GM23248 (cell line): Measurements from ENCODE around the gene PLCB1.

Experiments used
- EZH2 ChIP-seq: fragments of 200-600 bp; sonication (generic); IDR thresholded peaks from 2 replicates; pipeline ENCODE4 v1.6.1; 2018; ENCODE audit warnings: antibody characterized with exemption, mild to moderate bottlenecking; ENCODE audit not compliant: insufficient read depth, poor library complexity, severe bottlenecking
- EZH2phosphoT487 ChIP-seq: fragments of 200-600 bp; sonication (generic); IDR thresholded peaks from 2 replicates; pipeline ENCODE4 v1.6.1; 2018; ENCODE audit warnings: antibody characterized with exemption, moderate library complexity, mild to moderate bottlenecking, low read depth; ENCODE audit not compliant: insufficient read depth

DNA sequence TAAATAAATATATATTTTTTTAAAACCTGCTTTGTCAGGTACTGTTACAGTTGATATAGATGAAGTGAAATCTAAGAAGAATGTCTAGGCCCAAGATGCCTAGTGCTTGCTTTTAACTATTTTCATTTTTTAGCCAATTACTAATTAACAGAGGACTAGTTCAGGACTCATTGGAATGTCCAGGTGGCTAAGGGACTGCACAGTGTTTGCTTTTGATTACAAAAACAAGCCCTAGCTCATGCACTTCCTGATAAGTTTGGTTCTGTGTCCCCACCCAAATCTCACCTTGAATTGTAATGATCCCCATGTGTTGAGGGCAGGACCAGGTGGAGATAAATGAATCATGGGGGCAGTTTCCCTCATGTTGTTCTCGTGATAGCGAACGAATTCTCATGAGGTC lies 417.1 kb downstream of the PLCB1 start:
- TF ChIP-seq EZH2phosphoT487: no peak
- TF ChIP-seq EZH2: no peak
